Measurements from ENCODE around the gene ZNF518A.

DNA sequence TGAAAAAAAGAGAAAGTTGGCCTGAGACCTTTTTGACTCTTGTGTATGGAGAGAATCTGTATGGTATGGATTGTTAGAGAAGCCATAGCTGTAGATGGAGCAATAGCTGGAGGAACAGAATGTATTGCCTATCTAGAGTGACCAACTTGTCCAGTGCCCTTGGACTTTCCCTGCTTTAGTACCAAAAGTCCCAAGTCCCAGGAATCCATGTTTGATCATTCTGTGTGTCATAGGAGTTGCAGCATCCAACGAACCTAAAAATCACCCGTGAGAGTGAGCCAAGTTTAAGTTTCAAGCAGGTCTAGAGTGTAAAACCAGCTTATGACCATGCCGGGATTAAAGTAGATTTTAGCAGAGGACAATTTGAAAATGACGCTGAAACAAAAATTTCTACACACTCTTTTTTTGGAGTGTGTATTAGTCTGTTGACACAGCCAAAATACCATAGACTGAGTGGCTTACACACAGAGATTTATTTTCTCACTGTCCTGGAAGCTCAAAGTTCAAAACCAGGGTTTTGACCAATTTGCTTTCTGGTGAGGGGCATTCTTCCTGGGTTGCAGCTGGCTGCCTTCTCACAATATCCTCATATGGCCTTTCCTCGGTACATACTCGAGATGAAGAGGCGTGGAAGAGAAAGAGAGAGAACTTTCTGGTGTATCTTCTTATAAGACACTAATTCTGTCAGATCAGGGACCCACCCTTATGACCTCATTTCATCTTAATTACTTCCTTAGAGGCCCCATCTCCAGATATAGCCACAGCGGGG lies 36.9 kb upstream of the ZNF518A start:
- TF ChIP-seq, protein P1, sequence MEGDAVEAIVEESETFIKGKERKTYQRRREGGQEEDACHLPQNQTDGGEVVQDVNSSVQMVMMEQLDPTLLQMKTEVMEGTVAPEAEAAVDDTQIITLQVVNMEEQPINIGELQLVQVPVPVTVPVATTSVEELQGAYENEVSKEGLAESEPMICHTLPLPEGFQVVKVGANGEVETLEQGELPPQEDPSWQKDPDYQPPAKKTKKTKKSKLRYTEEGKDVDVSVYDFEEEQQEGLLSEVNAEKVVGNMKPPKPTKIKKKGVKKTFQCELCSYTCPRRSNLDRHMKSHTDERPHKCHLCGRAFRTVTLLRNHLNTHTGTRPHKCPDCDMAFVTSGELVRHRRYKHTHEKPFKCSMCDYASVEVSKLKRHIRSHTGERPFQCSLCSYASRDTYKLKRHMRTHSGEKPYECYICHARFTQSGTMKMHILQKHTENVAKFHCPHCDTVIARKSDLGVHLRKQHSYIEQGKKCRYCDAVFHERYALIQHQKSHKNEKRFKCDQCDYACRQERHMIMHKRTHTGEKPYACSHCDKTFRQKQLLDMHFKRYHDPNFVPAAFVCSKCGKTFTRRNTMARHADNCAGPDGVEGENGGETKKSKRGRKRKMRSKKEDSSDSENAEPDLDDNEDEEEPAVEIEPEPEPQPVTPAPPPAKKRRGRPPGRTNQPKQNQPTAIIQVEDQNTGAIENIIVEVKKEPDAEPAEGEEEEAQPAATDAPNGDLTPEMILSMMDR (IDR thresholded peaks at IDR 0.05; ENCODE audit: borderline replicate concordance, extremely low read depth, low read length, poor library complexity, severe bottlenecking): no peak
- no peak for TF ChIP-seq EZH2 (IDR thresholded peaks at IDR 0.05; ENCODE audit: borderline replicate concordance, low read depth, low read length, severe bottlenecking)

All from DND-41 (cell line).